GM20000 (cell line): ENCODE data around the gene PTPRN2.
"Not testable (repeated sequence)": the region's sequence is repeated elsewhere in the genome, so short reads cannot be mapped to it uniquely, and the experiment has no call there.

Experiments
- DNase-seq: peaks from one replicate; pipeline ENCODE4 v3.0.0; 2012; ENCODE audit warnings: low spot score
- TF ChIP-seq, protein P1 (sequence below): IDR thresholded peaks from 2 replicates; pipeline ENCODE4 v1.5.1; 2012; ENCODE audit warnings: mild to moderate bottlenecking, control low read depth; ENCODE audit errors: extremely low read depth, missing control alignments

Gene PTPRN2

DNA sequence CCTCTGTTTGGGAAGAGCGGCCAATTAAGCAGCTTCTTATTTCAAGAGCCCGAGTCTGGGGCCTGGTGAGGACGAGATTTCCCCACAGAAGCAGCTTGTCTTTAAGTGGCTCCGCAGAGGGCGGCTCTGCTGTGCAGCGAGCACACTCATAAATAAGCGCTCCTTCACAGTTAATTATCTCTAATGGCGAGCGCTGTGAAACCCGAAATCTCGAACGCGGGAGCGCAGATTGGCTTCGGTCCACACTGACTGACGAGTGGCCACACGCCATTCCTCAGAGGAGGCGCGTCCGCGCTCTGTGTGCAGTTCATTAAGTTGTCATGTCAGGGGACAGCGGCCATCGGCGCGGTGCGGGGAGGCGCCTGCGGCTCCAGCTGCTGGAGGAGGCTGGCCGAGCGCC lies 689.9 kb downstream of the PTPRN2 start:
- DNase-seq, result no peak
- TF ChIP-seq, protein P1, sequence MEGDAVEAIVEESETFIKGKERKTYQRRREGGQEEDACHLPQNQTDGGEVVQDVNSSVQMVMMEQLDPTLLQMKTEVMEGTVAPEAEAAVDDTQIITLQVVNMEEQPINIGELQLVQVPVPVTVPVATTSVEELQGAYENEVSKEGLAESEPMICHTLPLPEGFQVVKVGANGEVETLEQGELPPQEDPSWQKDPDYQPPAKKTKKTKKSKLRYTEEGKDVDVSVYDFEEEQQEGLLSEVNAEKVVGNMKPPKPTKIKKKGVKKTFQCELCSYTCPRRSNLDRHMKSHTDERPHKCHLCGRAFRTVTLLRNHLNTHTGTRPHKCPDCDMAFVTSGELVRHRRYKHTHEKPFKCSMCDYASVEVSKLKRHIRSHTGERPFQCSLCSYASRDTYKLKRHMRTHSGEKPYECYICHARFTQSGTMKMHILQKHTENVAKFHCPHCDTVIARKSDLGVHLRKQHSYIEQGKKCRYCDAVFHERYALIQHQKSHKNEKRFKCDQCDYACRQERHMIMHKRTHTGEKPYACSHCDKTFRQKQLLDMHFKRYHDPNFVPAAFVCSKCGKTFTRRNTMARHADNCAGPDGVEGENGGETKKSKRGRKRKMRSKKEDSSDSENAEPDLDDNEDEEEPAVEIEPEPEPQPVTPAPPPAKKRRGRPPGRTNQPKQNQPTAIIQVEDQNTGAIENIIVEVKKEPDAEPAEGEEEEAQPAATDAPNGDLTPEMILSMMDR, result no peak

DNA sequence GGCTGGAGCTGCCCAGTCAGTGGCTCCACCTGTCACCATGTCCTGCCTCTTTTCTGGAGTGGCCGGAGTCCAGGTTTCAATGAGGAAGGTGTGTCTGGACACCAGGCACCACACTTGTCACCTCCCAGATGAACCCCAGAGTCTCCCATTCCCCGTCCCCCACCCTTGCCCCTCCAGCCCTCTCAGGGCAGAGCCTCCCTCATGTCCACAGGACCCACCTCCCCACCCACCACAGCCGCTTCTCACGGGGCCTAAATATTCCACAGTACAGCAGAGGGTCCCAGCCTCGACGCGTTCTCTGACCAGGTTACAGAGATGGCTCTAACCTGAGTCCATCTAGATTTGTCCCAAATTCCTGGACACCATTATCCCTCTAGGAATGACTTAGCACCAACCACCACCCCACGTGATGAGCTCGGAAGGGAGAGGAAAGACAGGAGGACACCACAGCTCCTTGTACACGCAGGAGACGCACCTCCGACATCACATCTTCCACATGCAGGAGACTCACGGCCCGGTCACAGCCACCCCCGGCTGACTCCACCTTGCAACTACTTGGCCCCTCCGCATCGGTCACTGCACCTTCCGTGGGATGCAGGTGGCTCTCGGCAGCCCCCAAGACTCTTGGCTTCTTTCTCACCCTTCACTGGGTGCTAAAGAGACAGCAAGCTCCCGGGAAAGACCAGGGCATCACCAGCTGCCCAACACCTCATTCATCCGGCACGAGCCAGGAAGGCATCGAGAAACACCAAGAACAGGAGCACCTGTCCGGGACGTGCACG lies 690.7 kb downstream of the PTPRN2 start:
- TF ChIP-seq, protein P1, result no peak
- no peak for DNase-seq

DNA sequence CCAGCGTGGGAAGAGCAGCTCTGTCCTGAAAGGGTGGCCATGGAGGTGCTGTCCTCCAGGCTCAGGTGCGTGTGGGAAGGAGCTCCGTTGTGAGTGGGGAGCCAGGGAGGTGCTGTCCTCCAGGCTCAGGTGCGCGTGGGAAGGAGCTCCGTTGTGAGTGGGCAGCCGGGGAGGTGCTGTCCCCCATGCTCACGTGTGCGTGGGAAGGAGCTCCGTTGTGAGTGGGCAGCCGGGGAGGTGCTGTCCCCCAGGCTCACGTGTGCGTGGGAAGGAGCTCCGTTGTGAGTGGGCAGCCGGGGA lies 691.3 kb downstream of the PTPRN2 start:
- DNase-seq, result not testable (repeated sequence)

DNA sequence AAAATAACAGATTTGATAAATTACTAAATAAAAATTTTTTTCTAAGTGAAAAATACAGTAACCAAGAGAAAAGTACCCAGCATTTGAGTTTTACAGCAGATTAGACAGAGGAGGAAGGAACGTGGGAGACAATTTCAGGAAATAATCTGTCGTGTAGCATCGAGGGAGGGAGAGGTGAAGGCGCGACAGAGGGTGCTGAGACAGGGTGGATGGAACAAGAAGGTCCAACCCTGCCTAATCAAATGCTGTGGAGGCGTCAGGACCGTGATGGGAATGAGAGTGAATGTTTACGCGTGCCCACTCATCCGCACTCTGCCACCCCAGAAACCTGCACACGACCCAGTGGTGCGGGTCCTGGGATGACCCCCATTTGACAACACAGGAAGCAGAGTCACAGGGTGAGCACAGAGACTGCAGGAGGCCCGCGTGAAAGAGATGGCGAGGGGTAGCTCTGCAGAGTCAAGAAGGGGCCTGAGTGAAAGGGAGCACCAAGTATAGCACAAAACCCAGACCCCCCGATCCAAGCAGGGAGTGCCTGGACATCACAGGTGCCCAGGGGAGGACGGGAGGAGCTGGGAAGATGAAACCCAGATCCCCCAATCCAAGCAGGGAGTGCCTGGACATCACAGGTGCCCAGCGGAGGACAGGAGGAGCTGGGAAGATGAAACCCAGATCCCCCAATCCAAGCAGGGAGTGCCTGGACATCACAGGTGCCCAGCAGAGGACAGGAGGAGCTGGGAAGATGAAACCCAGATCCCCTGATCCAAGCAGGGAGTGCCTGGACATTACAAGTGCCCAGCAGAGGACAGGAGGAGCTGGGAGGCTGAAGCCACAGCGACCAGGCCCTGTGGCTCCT lies 691.9 kb downstream of the PTPRN2 start:
- DNase-seq, result no peak
- TF ChIP-seq, protein P1, result no peak

DNA sequence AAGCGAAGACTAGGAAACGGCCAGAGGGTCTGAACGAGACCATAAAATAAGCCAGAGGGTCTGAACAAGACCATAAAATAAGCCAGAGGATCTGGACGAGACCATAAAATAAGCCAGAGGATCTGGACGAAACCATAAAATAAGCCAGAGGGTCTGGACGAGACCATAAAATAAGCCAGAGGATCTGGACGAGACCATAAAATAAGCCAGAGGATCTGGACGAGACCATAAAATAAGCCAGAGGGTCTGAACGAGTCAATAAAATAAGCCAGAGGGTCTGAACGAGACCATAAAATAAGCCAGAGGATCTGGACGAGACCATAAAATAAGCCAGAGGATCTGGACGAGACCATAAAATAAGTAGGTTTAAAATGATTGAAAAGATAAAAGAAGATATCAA lies 692.5 kb downstream of the PTPRN2 start:
- DNase-seq, result not testable (repeated sequence)

DNA sequence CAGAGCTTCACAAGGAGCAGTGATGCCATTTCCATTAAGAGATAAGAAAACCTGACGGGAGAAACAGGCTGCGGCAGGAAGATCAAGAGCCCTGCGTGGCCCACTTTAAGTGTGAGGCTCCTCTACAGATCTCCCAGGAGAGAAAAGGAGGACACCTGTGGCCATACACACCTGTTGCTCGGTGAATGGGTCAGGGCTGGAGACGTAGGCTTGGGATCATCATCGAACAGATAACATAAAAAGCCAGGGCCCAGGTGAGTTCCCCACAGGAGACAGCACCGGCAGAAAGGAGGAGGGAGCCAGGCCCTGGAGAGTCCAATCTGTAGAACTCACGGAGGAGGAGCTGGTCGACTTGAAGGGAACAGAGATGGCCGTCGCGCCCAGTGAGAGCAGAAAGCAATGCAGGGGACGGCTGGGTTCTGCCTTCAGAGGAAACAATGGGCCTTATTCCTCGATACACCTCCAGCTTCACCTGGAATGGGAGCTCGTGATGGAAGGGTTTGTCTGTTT lies 694.0 kb downstream of the PTPRN2 start:
- DNase-seq, result no peak
- TF ChIP-seq, protein P1, result no peak

DNA sequence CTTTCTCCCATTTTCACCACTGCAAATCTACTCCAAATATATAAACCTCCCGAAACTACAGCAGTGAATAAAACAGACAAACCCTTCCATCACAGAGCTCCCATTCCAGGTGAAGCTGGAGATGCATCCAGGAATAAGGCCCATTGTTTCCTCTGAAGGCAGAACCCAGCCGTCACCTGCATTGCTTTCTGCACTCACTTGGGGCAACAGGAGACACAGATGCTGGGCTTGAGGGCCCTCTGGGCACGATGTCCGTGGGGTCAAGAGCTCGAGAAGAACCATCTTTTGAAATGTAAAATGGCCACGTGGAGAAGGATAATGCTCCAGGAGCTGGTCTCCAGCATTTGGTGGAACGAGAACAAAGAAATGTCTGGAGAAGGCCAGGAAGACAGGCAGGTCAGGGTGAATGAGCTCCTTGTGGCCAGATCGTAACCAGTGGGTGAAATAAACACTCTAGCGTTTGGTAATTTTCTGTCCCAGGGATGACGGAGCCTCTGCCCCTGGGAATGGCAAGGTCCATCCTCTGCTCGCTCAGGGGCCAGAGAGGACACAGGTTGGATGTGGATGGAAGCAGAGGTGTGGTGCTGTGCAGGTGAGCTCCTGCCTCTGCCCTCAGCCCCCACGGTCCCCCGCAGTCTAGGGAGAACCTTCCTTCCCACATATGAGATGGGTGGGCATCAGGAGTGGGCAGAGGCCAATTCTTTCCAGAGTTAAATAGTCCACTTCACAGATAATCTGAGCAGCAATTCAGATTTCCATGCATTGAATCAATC lies 694.7 kb downstream of the PTPRN2 start:
- TF ChIP-seq, protein P1, result no peak
- DNase-seq, result no peak

DNA sequence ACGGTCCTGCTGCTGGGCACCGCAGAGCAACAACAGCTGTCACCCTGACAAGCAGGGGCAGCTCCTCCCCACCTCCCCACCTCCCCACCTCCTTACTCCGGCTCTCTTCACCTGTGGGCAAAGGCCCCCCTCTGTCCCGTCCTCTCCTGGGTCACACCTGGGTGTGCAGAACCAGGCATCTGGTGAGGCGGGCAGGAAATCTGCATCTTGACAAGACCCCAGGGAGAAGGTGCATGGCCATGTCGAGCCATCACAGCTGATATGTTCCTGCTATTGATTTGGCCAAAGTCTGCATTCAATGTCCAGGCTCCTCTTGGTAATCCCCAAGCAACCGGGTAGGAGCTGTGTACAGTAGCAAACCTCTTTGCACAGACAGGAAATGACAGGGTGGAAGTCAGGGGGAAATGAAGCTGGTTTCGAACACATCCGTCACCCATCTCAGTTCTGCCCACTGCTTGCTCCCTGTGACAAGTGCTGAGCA lies 696.7 kb downstream of the PTPRN2 start:
- TF ChIP-seq, protein P1, result no peak
- no peak for DNase-seq
